ENCODE results near the gene ADAM19.

- TF ChIP-seq POLR2AphosphoS5 (IDR thresholded peaks at IDR 0.05; ENCODE audit: low read depth, low read length) (no peak), POLR2A (IDR thresholded peaks at IDR 0.05; ENCODE audit: low read depth, low read length) (no peak)
Observed at GRCh38 chr5:157506981-157507780, 68.4 kb downstream of the ADAM19 start.

Data from GM12891 (cell line).